GM12874 (cell line): ENCODE measurements around the gene TNF.

Source experiments
- CTCF ChIP-seq: IDR thresholded peaks from 2 replicates; pipeline ENCODE4 v1.5.1; 2011; ENCODE audit warnings: low read depth, mild to moderate bottlenecking, control low read depth, low read length, moderate library complexity; ENCODE audit not compliant: insufficient read depth

TNF gene

DNA sequence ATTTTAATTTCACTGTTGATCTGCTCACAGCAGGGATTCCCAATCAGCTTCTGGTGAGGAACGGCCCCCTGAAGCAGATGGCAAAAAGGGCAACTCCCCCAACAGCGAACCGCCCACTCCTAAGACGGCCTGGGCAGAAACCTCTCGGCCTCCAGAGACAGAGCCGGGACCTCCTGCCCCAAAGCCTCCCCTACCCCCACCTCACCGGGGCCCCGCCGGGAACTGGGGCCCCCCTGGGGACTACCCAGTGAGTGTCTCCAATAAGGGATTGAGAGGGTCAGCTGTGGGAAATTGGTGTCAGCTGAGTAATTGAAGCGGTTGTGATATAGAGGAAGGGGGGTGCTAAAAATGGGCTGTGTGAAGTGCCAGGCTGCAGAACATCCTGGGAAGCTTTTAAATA is 51.6 kb downstream of the TNF start:
- TF ChIP-seq CTCF: no peak

- no peak for TF ChIP-seq CTCF
These were observed 52.4 kb downstream of the TNF start for GRCh38 chr6:31627690-31628287.
